ENCODE results near the gene EXOC6B. TPM values are rescaled to one million over a fixed set of nuclear protein-coding genes. Genes with fewer than 3 reads are reported as not detected.

Gene EXOC6B
- total and polyA plus RNA-seq, 9 of the 15 experiments (the other 6 are each of a cell fraction or from before 2014, with no cell fraction given): 0.28 to 4.2 (median 2.0) TPM

- TF ChIP-seq ZBTB40 (IDR thresholded peaks at IDR 0.05): peak; percentile 72
- TF ChIP-seq ZBTB40 (CRISPR knock-in tag; IDR thresholded peaks at IDR 0.05): no peak
- TF ChIP-seq POU5F1 (IDR thresholded peaks at IDR 0.05; ENCODE audit: borderline replicate concordance, low read depth, low read length, partially characterized antibody): no peak
- no peak for TF ChIP-seq POLR2AphosphoS5 (IDR thresholded peaks at IDR 0.05; ENCODE audit: control insufficient read depth, insufficient read depth, low read depth, low read length)
- TF ChIP-seq CEBPG (CRISPR knock-in tag; IDR thresholded peaks at IDR 0.05): no peak
- peak; percentile 54 to 59 for TF ChIP-seq CEBPG (tag; conservative IDR thresholded peaks at IDR 0.05 in 1 of 2, IDR thresholded peaks at IDR 0.05 in 1 of 2)
These were observed 10.1 kb downstream of the EXOC6B start (continued) for GRCh38 chr2:72815655-72816278.

All from K562 (cell line).